DMS 273 (cell line): ENCODE measurements around the gene ZMIZ1.
A peak's percentile ranks its signal among the peaks of the same experiment; 100 is the strongest.
"Not testable (repeated sequence)": the region's sequence is repeated elsewhere in the genome, so short reads cannot be mapped to it uniquely, and the experiment has no call there.

ENCODE experiments used
- DNase-seq: peaks from one replicate; lab custom pipeline; 2025; ENCODE audit not compliant: unreplicated experiment; lab: John Stamatoyannopoulos, UW

ZMIZ1 gene

GRCh38 chr10:79029478-79030390 is 39.0 kb upstream of the ZMIZ1 start:
- no peak for DNase-seq

GRCh38 chr10:79030705-79031104 is 38.1 kb upstream of the ZMIZ1 start:
- no peak for DNase-seq

DNA sequence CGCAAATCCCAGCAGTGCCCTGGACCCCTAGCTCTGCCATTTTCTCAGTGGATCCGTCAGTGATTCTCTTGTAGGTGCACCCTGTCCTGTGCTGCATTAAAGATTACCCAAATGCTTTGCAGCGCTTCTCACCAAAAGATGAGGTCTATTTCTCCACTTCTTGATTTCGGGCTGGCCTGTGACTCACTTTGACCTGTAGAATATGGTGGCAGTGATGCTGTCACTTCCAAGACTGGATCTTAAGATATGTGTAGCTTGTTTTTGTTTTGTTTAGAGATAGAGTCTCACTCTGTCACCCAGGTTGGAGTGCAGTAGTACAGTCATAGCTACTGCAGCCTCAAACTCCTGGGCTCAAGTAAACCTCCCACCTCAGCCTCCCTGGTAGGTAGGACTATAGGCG is 37.0 kb upstream of the ZMIZ1 start:
- no peak for DNase-seq

DNA sequence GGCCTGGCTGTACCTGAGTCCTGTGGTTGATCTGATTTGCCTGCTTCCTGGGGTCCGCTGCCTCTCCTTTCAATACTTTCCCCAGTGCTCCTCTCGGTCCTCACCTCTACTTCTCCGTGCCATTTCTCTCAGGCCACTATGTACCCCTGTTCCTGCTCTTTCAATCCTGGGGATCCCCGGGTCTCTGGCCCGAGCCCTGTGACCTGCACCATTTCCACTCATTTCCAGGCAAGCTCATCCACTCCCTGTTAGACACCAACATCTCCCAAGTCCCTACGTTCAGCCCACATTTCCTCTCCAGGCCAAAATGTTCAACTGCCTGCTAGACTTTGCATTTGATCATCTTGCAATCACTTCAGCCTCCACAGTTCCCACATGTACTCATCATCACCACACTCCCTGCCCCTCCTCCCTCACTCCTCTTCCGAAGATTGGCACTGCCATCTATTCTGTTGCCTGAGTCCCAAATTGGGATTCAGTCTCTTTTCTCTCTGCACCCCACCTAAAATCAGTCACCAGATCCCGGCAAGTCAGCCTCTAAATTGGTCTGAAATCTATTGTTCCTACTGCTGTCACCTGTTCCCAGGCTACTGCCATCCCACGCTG is 34.4 kb upstream of the ZMIZ1 start:
- DNase-seq: no peak

DNA sequence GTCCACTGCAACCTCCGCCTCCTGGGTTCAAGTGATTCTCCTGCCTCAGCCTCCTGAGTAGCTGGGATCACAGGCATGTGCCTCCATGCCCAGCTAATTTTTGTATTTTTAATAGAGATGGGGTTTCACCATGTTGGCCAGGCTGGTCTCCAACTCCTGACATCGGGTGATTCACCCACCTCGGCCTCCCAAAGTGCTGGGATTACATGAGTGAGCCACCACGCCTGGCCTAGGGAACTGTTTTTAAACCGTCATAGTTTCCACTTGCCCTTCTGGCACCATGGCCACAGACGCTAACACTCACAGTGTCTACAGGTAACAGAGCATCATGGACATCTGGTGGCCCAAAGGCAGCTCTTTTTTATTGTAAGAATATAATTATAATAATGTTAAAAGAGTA is 32.4 kb upstream of the ZMIZ1 start:
- DNase-seq: not testable (repeated sequence)

DNA sequence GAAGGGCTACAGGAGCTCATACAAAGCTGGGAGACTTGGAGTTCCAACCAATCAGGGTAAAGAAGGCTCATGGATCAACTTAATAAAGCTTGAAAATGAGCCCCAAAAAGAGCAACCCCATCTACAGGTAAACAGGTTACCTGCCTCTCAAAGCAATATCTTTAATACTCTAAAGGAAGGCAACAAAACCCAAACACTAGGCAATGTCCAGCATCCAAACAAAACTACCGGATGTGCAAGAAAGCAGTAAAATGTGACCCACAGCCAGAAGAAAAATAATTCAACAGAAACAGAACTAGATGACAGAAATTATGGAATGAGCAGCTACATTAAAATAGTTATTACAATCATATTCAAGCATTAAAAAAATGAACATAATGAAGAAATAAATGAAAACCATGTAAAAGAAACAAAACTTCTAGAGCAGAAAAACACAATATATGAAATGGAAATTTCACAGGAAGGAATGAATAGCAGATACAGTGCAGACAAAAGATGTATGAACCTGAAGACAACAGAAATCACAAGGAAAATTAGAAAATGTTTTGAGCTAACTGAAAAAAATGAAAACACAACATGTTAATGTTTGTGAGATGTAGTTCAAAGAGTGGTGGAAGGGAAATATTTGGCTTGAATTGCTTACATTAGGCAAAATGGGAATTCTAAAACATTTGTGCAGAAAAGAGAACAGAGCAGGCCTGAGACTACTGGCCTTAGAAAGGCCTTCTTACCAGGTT is 30.5 kb upstream of the ZMIZ1 start:
- DNase-seq: no peak

DNA sequence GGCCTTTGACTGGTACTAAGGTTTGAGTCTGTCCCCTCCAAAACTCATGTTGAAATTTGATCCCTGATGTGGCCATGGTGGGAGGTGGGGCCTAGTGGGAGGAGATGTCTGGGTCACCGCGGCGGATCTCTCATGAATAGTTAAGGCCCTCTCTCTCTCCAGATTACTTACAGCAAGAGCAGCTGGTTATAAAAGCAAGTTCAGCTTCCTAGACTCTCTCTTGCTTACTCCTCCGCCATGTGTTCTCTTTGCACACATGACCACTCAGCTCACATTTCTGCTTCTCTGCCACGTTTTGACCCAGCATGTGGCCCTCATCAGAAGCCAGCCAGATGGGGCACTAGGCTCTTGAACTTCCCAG is 29.9 kb upstream of the ZMIZ1 start:
- DNase-seq: peak; percentile 95

- no peak for DNase-seq
Observed at GRCh38 chr10:79042639-79043411, 25.9 kb upstream of the ZMIZ1 start.

DNA sequence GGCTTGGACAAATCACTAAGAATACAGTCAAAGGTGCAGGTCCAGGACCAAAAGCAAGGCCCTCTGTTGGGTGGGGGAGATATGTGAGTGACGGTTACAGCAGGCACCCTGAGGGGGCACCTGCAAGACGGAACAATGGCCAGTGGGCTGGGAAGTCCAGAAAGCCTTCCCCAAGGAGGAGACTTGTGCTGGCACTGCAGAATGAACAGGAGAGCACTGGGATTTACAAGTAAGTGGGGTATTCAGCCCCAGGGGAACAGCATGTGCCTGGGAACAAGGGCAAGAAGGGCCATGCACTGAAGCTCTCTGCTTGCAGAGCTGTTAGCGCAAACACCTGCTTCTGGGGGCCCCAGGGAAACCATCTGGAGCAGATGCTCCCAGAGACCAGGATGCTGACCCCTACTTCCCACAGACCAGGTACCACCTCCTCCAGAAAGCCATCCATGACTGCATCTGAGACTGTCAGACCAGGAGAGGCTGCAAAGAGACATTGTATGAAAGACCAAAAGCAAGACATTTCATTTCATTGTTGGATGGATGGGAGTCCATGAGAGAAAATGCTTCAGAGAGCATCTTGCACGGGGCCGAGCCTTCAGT is 24.6 kb upstream of the ZMIZ1 start:
- DNase-seq: no peak

DNA sequence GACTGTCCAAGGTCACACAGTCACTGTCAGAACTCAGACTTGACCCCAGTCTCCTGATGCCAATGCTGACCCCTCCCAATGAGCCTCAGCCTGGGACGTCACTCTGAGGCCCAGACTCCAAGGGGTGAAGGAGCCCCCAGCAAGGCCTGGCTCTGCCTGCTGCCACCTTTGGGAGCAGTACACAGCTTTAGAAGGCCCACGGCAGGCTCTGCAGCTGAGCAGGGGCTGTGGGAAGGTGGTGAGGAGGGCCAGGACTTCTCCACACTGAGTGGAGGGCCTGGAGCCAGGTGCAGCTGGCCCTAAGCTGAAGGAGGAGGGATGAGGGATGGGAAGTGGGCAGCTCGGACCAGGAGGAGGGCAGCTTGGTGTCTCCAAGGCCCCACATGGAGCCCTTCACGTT is 23.9 kb upstream of the ZMIZ1 start:
- DNase-seq: no peak

GRCh38 chr10:79045566-79046175 is 23.1 kb upstream of the ZMIZ1 start:
- no peak for DNase-seq

- no peak for DNase-seq
Observed at GRCh38 chr10:79046326-79046725, 22.4 kb upstream of the ZMIZ1 start.

DNA sequence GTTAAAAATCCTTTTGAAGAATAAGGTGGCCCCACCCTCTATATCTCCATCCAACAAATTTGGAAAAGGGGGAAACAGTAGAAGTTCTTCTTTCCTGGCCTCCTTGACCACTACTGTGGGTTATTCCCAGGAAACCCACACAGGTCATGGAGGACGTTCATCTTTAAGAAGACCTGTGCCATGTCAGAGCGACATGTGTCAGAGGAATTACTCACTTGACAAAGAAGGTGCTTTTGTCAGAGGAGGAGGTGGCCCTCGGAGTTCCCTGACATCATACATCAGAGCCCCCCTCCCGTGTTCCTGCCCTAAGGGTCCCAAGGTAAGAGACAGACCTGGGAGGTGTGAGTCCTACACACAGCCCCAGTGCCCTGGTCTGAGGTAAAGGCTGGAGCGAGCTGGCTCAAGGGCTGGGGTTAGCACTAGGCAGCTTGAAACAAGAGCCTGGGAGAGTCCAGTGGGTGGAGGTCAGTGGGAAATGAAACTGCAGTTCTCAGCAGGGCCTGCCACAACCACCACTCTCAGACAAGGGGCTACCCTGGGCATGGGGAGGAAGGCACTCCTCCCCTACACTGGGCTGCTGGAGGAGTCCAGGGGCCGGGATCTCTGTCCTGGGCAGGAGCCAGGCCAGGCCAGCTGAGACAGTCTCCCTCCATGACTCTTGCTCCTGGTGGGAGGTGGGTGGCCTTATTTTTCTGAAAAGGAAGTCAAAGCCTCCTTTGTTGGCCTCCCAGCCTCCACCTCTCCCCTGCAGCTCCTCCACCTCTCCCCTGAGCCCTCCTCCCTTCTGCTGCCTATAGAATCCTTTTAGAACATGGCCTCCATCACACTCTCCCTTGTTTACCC is 21.8 kb upstream of the ZMIZ1 start:
- no peak for DNase-seq

GRCh38 chr10:79047584-79047874 is 21.2 kb upstream of the ZMIZ1 start:
- no peak for DNase-seq

DNA sequence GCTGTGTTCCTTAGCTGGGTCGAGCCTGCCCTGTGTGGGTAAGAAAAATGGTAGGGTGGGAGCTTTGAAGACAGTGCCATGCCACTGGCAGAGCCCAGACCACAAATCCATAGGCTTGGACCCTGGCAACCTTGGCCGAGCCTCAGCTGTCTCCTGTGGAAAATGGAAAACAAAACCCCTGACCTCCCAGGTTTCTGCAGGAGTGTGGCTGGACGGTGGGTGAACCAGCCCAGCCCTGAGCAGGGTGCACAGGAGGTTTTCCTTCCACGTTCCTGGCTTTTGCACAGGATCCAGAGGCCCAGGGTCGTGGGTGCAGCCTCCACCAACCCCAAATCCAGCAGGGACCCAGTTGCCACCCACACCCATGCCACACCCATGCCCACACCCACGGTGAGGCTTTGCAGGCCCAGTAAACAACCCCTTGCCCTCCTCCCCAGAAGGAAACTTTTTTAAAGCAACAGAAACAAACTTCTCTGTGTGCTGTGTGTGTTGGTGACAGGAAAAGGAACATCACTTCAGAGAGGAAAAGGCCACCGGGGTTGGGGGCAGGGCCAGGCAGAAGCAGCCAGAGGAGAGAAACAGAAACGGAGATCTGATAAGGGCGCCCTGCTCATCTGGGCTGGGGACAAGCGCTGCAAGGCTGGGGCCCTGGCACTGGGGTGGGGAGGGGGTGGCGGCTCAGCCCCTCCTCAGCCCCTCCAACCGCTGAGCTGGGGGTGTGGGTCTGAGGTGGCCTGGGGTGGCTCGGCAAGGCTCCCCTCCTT is 20.7 kb upstream of the ZMIZ1 start:
- no peak for DNase-seq

DNA sequence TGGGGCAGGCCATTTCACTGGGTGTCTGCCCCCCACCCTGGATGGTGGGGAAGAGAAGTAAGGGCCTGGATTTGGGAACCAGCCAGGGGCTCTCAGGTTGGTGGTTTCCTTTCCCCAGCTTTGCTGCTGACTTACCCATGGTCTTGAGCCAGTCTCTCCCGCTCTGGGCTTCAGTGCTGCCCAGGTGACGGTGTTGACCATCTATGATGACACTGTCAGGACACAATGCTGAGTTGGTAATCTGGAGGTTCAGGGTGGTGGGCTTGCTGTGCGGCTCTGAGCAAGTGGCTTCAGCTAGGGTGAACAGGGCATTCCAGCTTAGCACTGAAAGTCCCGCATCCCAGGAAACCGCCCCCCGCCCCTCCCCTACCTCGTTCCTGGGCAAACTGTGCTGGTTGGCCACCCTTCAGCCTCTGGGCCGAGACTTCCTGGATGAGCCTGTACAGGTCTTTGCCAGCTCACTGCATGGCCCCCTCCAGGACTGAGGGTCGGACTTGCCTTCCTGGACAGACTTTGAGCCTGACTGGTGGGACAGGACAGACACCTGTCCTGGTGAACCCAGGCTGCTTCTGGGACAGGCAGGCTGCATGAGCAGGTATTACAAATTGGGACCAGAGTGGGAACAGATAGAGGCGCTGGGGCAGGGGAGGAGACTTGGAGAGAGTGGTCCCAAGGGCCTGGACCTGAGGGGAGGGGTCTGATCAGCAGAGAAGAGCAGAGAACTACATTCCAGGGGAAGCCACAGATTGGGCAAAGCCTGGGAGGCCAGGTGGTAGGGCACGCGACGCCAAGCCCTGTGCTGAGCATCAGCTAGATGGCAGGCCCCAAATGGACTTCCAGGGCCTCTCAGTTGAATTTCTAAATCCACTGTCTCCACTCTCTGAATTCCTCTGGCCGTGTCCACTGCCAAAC is 19.9 kb upstream of the ZMIZ1 start:
- no peak for DNase-seq

- DNase-seq: peak; percentile 34
Observed at GRCh38 chr10:79049931-79050895, 18.6 kb upstream of the ZMIZ1 start.
